ENCODE data around the gene CLINT1.
"Not testable (repeated sequence)": the region's sequence is repeated elsewhere in the genome, so short reads cannot be mapped to it uniquely, and the experiment has no call there.

CLINT1 gene

DNA sequence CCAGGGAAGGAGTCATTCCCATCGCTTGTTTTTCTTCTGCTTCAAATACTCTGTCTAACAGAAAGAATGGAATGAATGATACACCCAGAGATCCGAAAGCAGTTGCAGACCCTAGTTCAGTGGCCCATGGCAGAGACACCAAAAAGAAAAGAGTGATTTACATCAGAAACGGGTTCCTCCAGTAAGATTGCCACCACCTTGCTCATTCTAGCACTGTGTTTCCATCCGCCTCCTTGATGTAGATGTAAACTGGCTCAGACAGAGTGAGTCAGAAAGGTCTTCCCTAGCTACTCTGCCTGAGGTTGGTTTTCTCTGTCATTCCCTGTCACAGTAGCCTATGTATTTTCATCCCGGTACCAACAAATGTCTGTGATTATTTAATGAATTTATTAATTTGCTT lies 15.9 kb upstream of the CLINT1 start:
- no peak for TF ChIP-seq ZNF274 (IDR thresholded peaks at IDR 0.05; ENCODE audit: low read depth, low read length)
- no peak overlapping the region for H3K4me3 ChIP-seq (ENCODE audit: low read length)

DNA sequence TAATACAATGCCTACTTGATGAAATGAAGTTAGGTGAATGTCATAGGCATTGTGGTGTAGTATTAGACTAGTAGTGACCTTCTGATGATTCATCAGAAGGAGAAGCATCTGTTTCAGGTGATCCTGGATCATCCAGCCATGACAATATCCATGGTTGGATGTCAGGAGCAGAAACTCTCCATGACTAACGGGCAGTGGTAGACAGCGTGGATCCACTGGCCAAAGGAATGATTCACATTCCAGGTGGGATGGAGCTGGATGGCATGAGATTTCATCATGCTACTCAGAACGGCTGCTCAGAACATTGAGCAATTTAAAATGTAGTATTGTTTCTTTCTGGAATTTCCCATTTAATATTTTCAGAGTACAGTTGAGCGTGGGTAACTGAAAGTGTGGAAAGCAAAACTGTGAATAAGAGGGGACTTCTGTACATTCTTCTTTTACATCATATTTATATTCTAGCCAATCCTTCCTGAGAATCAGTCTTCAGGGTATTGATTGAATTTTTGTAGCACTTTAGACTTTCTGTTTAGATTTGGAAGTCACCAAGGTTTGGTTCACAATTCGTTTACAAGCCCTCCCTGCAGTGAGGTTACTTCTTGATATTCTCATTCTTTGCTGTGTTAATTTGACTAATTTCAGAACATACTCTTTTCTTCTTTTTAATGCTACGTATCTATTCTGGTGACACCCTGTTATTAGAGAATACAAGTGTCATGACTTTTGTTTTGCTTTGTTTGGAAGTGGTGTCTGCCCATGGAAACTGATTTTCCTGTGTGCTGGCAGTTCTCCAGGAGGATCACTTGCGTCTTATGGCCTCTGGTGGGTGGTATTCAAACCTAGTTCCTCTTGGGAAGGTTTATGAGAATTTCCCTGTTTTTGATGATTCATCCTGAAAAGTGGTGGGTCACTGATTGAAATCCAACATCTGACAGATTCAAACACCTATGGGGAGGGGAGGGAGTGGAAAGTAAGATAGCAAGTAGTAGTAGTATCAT lies 12.2 kb upstream of the CLINT1 start:
- 0 out of 2 replicates have a peak overlapping the region, but pooled peaks have one; percentile 16 for H3K4me3 ChIP-seq (ENCODE audit: low read length)
- no peak for TF ChIP-seq ZNF274 (IDR thresholded peaks at IDR 0.05; ENCODE audit: low read depth, low read length)

DNA sequence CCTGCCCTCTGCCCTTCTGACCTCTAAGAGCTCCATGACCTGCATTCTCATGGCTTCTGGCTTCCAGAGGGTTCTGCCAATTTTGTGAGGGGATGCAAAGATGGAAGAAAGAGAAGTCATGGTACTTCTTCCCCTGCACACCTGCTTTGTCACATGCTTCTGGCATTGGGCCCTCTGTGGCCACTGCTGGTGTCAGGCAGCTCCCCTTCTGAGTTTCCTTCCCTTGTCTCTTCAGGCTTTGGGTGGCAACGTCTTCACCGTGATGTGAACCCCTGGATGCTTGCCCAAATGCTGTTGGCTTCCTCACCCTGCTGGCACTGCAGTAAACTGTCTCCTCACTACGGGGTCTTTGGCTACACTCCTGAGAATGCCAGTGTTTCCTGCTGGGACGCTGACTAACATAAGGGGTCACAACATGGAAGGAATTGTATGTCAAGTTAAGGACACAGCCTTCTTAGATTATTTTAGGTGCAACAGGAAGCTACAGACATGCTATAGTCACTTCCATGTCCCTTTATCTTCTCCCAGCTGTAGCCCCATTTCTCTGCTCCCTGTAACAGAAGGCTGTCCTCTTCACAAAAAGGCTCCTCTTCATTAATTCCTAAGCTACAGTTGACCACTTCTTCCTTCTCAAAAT lies 8.9 kb upstream of the CLINT1 start:
- H3K4me3 ChIP-seq (ENCODE audit: low read length), result no peak overlapping the region
- no peak for TF ChIP-seq ZNF274 (IDR thresholded peaks at IDR 0.05; ENCODE audit: low read depth, low read length)

DNA sequence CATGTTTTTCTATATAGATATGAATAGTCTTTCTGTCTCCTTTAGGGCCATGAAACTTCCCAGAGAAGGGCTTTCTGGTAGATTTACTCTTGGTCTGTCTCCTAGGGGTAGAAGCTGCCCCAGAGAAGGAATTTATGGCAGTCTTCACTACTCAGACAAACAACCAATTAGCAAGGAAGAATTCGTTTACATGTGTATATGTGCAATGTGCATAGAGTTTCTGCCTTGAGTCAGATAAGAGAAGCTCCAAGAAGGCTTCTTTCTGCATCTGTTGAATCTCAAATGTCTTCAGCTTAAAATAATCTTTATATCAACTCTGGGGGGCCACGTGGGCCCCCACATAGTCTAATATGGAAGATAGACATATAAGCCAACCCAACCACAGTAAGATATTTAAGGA lies 7.6 kb upstream of the CLINT1 start:
- no peak overlapping the region for H3K4me3 ChIP-seq (ENCODE audit: low read length)
- TF ChIP-seq ZNF274 (IDR thresholded peaks at IDR 0.05; ENCODE audit: low read depth, low read length), result no peak

DNA sequence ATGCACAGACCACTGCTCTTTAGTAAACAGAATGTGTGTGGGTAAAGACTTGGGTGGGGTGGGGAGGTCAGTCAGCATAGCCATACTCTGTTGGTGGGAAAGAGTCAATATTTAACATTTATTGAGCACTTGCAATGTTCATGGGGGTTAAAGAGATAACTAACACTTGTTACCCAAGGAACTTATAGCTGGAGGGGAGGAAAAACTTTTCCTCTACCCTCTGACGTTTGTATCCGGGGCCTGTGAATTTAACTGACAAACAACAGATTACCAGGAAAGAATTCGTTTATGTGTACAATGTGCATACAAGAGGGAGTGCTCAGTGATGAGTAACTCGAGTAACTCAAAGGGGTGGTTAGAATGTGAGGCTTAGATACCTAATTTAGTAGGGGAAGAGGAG lies 6.8 kb upstream of the CLINT1 start:
- H3K4me3 ChIP-seq (ENCODE audit: low read length), result no peak overlapping the region
- no peak for TF ChIP-seq ZNF274 (IDR thresholded peaks at IDR 0.05; ENCODE audit: low read depth, low read length)

DNA sequence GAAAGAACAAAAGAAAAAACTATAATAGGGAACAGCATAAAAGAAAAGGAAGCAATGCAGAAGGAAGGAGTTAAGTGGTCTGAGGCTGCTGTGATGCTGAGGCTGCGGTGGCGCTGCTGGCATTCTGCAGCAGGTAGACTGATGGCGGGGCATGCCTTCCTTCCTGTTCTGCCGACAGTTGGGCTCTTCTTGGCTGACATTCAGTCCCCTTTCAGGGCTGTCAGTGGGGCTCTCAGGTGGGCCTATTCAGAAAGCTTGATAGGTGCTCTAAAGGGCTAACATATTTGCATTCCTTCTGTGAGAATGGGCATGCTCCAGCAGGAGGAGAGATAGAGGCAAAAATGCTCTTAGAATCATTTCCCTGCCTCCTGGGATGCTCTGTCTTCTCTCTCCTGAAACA lies 5.1 kb upstream of the CLINT1 start:
- no peak for TF ChIP-seq ZNF274 (IDR thresholded peaks at IDR 0.05; ENCODE audit: low read depth, low read length)
- no peak overlapping the region for H3K4me3 ChIP-seq (ENCODE audit: low read length)

DNA sequence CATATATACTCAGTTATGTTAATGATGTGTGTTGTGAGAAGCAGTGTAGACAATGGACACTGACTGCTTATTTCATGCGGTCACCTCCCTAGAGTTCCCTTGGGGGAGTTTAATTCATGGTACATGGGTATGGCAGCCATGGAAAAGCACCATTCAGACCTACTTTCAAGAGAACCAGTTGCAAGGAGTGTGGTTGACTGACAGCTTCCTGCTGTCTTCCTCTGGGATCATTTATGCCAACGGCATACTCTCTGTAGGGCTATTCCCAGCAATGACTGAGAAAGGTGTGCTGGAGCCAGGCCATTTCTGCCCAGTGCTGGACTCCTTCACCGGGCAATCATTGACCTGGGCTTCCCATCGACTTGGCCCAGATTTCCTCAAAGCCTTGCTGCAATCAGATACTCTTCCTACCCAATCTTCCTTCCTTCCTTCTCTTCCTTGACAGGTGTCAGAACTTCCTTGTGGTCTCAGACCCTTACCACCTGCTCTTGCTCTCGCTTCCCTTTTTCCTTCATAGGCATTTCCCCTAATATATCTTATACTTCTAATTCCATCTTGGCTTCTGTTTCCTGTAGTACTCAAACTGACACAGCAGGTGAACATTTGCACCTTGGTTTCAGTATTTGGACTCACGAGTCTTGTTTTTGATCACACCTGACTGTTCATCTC lies 3.4 kb upstream of the CLINT1 start:
- no peak for TF ChIP-seq ZNF274 (IDR thresholded peaks at IDR 0.05; ENCODE audit: low read depth, low read length)
- H3K4me3 ChIP-seq (ENCODE audit: low read length), result no peak overlapping the region; the same call in 1 of the 2 replicates

DNA sequence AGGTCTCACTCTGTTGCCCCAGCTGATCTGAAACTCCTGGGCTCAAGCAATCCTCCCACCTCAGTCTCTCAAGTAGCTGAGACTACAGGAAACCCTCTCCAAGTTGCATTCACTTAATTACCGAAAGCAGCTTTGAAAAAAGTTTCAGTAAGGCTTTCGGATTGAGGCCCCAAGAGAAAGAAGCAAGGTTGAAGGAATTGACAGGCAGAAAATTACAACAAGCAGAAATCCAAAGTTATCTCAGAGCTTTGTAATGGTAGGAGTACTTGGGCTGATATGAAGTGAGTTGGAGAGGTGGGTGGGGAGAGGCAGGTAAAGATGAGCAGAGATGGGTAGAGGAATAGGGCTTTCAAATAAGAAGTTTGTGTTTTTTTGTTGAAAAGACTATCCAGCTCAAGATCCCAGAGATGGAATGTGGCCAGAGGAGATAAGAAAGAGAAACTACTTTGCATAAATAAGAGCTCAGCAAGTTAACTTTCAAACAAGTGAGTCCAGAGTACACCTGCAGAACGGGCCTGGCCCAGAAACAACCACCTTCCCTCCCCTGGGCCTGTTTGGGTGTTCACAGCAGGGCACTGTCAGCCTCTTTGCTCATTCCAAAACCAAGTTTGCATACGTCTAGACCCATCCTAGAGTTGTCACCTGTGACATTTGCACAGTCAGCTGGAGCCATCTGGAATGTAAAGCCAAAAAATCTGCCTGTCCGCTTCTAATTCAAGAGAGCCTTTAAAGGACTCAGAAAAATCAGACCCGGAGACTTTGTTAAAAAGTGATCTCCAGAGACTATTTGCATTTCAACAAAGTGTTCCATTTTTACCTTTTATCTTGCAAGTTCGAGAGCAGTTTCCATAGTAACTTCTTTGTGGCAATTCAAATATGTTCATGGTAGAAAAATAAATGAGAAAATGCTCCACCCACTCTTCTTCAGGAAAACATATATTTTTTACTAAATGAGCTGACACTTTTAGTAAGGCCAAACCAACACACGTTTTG lies 2.2 kb upstream of the CLINT1 start:
- peak overlapping the region; percentile 26; the same call in 1 of the 2 replicates for H3K4me3 ChIP-seq (ENCODE audit: low read length)
- no peak for TF ChIP-seq ZNF274 (IDR thresholded peaks at IDR 0.05; ENCODE audit: low read depth, low read length)

DNA sequence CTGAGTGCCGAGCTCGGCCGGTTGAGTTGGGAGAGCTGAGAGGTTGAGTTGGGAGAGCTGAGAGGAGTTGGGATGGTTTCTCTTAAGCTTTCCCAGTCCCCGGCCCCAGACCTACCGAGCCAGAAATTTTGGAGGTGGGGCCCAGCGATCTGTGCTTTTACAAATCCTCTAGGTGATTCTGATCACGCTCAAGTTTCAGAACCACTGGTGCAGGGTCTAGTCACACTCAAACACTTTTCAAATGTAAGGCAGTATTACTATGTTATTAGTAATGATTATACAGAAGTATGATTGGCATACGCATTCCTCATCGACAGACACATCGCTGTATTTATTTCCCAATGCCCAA lies 256 bp upstream of the CLINT1 start:
- no peak for TF ChIP-seq ZNF274 (IDR thresholded peaks at IDR 0.05; ENCODE audit: low read depth, low read length)
- H3K4me3 ChIP-seq (ENCODE audit: low read length), result peak overlapping the region; percentile 90; the same call in 1 of the 2 replicates

DNA sequence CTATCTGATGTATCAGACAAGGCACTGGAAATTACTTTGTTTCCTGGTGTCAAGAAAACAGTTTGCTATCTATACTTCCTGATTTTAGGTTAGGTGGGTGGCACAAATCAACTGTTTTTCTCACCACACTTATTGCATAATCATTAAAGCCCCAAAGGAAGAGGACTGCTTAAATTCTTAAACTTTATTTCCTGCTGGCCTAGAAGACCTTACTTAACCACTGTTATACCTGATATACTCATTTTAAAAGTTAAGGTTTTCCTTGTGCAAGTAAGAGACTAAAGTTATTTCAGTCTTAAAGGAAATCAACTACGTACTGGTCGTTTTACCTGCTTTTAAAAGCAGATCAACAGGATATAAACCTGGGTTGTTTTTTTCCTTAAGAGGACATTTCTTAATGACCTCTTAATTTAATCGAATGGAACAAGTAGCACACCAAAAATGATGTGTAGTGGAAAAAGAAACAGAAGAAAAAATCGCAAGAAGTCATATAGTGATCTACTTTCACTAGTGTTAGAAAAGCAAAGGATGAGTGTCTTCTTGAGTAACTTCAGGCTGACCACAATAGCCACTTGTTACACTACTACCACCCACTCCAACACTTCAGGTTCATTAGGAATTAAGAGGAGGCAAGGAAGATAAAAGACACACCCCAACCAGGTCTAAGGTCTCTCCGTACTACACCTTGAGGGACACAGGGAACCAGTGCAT lies 974 bp downstream of the CLINT1 start:
- H3K4me3 ChIP-seq (ENCODE audit: low read length), result peak overlapping the region; percentile 90
- TF ChIP-seq ZNF274 (IDR thresholded peaks at IDR 0.05; ENCODE audit: low read depth, low read length), result no peak

DNA sequence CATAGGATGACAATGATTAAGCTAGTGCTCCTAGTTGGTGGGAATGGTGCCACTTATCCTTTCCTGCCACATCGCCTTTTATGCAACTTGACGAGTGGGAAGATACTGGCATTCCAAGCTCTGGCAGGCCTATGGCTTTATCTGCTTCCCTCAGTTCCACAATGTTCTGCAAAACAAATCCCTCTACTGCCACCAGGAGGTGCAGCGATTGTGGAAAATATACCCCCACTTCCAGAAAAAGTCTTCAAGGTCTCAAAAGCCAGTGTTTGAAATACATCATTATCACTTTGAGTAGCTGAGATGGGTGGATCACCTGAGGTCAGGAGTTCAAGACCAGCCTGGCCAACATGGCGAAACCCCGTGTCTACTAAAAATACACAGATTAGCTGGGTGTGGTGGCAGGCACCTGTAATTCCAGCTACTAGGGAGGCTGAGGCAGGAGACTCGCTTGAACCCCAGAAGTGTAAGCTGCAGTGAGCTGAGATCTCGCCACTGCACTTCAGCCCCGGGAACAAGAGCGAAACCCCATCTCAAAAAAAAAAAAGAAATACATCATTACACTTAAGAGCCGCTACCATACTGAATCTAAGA lies 3.4 kb downstream of the CLINT1 start:
- TF ChIP-seq ZNF274 (IDR thresholded peaks at IDR 0.05; ENCODE audit: low read depth, low read length), result no peak
- H3K4me3 ChIP-seq (ENCODE audit: low read length), result no peak overlapping the region; the same call in 1 of the 2 replicates

DNA sequence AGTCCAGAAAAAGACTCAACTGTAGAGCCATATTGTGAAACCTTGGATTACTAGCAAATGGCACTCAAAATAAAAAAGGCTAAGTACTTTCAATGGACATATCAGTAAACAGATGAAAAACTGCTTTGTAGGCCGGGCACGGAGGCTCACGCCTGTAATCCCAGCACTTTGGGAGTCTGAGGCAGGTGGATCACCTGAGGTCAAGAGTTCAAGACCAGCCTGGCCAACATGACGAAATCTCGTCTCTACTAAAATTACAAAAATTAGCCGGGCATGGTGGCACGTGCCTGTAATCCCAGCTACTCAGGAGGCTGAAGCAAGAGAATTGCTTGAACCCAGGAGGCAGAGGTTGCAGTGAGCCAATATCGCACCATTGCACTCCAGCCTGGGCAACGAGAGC lies 5.6 kb downstream of the CLINT1 start:
- not testable (repeated sequence) for H3K4me3 ChIP-seq (ENCODE audit: low read length)
